Measurements from ENCODE around the gene ZNF436.

ZNF436 gene

GRCh38 chr1:23352096-23352695, 17.4 kb downstream of the ZNF436 start:
- TF ChIP-seq, protein P1, sequence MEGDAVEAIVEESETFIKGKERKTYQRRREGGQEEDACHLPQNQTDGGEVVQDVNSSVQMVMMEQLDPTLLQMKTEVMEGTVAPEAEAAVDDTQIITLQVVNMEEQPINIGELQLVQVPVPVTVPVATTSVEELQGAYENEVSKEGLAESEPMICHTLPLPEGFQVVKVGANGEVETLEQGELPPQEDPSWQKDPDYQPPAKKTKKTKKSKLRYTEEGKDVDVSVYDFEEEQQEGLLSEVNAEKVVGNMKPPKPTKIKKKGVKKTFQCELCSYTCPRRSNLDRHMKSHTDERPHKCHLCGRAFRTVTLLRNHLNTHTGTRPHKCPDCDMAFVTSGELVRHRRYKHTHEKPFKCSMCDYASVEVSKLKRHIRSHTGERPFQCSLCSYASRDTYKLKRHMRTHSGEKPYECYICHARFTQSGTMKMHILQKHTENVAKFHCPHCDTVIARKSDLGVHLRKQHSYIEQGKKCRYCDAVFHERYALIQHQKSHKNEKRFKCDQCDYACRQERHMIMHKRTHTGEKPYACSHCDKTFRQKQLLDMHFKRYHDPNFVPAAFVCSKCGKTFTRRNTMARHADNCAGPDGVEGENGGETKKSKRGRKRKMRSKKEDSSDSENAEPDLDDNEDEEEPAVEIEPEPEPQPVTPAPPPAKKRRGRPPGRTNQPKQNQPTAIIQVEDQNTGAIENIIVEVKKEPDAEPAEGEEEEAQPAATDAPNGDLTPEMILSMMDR (conservative IDR thresholded peaks at IDR 0.05; ENCODE audit: low read length) = no peak
- no peak for DNase-seq (ENCODE audit: low read depth)
- no peak overlapping the region for H3K4me3 ChIP-seq (ENCODE audit: low read length)

DNA sequence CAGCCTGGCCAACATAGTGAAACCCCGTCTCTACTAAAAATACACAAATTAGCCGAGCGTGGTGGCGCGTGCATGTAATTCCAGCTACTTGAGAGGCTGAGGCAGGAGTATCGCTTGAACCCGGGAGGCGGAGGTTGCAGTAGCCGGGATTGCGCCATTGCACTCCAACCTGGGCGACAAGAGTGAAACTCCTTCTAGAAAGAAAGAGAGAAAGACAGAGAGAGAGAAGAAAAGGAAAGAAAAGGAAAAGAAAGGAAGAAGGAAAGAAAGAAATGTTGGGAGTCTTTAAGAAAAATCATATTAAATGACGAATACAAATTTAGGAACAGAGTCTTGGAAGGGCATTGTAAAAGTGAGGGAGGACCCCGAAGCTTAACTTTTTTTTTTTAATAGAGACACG, 23.7 kb downstream of the ZNF436 start:
- TF ChIP-seq, protein P1 (conservative IDR thresholded peaks at IDR 0.05; ENCODE audit: low read length) = no peak
- H3K4me3 ChIP-seq (ENCODE audit: low read length) = no peak overlapping the region

GRCh38 chr1:23344987-23345472, 24.6 kb downstream of the ZNF436 start:
- TF ChIP-seq, protein P1 (conservative IDR thresholded peaks at IDR 0.05; ENCODE audit: low read length) = no peak
- no peak for DNase-seq (ENCODE audit: low read depth)
- peak overlapping the region; percentile 73 for H3K4me3 ChIP-seq (ENCODE audit: low read length)

More for the DNA sequence above, 23.7 kb downstream of the ZNF436 start:
- no peak for DNase-seq (ENCODE audit: low read depth)

DNA sequence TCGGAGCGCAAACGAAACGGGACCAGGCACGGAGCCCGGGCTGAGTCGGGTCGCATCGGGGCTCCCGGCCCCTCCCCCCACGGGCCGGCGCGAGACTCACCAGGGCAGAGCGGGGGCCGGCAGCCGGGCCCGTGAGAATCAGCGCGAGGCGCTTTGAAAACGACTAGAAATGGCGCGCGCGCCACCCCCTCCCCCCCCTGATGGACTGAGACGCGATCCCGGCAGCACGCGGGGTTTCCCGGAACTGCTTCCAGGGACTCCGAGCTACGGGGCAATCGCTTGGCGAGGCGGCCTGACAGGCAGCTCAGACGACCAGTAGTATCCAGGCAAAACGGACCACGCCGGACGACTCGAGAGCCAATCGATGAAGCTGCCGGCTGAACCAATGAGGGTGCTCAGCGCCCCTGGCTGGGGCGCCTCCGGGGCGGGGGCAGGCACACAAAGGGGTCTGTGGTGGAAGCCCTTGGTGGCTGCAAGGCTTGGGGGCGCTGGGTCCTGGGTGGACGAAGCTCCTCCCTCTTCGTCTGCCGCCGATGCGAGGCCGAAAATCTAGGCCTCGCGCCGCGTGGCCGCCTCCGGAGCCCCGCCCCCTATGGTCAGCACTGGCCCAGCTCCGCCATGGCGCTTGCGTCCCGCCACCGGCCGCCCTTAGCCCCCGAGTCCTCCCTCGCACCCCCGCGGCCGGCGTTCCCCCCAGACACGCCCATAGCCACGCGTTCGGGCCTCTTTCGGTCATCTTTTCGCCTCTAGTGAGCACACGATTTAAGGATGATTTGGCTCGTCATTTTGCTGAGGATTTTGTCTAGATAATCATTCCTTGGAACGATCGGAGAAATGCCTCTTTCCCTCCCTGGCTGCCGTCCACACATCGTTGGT, 25.3 kb downstream of the ZNF436 start, which contains the start of gene HNRNPR:
TSS of gene HNRNPR (minus strand) at position 174 of the 876 bp plus-strand sequence. CDS start 3,276 bp downstream, outside the sequence.
- TF ChIP-seq, protein P1 (conservative IDR thresholded peaks at IDR 0.05; ENCODE audit: low read length) = no peak
- H3K4me3 ChIP-seq (ENCODE audit: low read length) = peak within 1 kb of the TSS; percentile 76
- DNase-seq (ENCODE audit: low read depth) = peak; percentile 100

DNA sequence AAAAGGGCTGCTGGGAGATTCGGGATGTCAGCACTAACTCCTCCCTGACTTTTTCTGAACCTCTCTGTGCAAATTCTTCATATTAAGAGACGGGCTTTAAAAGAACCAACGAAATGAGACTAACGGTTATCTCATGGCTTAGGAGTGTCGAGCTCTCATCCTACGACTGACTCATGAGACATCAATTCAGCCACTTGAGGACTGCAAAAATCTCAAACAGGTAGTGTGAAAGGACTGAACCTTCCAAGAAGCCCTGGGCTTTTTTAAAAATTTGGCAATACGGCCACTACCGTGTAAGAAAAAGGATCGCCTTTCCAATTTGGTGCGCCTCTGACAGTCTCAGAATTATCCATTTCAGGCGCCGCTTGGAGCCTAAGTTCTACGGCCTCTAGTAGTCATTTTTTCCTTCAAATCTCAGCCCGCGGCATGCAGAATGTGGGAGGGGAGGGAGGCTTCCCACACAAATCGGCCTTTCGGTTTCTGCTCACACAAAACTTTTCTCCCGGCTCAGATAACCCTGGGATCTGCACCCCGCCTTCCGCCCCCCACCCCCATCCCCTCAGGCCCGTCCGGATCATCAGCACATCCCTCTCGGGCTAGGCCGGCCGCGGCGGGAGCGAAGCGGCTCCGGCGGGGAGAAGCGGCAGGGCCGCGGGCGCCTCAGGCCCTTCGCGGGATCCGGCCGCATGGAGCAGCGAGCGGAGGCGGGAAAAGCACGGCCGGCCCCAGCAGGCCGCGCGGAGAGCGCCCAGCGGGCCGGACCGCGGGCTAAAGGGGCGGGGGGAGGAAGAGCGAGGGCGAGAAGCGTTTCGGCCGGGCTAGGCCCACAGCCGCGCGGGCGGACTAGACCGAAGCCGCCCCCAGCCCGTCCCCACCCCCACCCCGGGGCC, 26.2 kb downstream of the ZNF436 start:
- H3K4me3 ChIP-seq (ENCODE audit: low read length) = peak overlapping the region; percentile 76
- TF ChIP-seq, protein P1 (conservative IDR thresholded peaks at IDR 0.05; ENCODE audit: low read length) = no peak
- DNase-seq (ENCODE audit: low read depth) = peak; percentile 73

GRCh38 chr1:23341931-23342692, 27.5 kb downstream of the ZNF436 start:
- TF ChIP-seq, protein P1 (conservative IDR thresholded peaks at IDR 0.05; ENCODE audit: low read length) = no peak
- H3K4me3 ChIP-seq (ENCODE audit: low read length) = peak overlapping the region; percentile 76
- DNase-seq (ENCODE audit: low read depth) = peak; percentile 22

All from AG10803 (cell line).